Activated CD8-positive, alpha-beta memory T cell treated with anti-CD3 and anti-CD28 coated beads for 24 hours (primary cell): ENCODE data around the gene WDR38.

Source experiments
- DNase-seq: peaks from one replicate; pipeline ENCODE4 v3.0.0-alpha.2; 2020

The WDR38 gene

DNA sequence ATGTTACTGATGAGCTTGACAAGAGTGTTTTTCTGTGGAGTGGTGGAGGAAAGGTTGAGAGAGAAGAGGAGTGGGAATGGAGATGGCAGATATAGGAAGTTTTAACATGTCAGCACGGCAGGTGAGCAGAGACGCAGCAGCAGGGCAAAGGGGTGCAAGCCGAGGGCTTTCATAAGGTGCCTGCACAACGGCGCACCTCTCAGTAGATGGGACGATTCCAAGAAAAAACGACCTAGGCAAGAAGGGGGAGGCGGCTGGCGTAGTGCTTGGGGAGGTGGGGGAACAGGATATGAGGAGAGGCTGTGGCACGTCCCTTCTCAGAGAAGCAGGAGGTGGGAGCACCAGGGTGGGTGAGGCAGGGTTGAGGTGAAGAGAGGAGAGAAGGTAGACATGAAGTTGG lies 33.2 kb downstream of the WDR38 start:
- DNase-seq, result no peak

DNA sequence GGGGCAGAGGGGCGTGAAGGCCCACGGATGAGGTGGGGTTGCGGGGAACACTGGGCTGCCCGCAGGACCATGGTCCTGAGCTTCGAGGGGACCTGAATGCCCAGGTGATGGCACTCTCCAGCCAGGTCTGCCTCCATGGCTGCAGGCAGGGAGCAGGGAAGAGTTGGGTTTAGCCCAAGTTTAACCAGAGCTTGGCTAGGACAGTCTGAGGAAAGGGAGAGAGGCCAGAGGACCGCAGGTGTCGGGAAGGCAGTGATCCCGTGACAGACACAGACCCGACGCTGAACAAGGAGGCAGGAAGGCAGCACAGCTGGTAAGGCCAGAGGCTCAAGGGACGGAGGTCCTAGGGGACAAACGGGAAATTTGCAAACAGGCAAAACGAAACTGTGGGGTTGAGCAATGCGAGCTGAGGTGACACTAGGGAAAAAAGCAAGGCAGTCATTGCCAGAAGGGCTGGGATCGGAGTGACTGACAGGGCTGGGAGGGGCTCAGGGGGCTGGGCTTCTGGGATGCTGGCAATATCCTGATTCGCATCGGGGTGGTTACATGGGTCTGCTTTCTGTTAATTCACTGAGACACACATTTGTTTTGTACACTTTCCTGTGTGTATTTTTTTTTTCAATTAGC lies 33.7 kb downstream of the WDR38 start:
- DNase-seq, result no peak

DNA sequence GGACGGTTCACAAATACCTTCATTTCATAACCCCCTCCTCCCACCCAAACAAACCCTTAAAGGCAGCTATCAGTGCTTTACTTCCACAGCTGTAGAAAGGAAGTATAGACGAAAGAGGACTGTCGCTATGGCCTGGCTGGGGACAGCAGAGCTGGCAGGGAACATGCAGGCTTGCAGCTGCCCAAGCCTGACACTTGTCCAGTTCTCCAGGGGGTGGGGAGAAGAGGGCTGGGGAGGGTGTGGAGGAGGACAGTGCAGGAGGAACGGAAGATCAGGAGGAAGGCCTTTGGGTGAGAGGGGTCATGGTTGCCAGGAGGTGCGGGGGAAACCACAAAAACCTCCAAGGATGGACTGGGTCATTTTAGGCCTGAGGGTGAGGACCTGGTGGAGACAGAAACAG lies 34.6 kb downstream of the WDR38 start:
- no peak for DNase-seq

- no peak for DNase-seq
Observed at GRCh38 chr9:124889006-124889405, 35.7 kb downstream of the WDR38 start.

- DNase-seq, result no peak
Observed at GRCh38 chr9:124890179-124890578, 36.9 kb downstream of the WDR38 start.

- no peak for DNase-seq
Observed at GRCh38 chr9:124894035-124894740, 40.9 kb downstream of the WDR38 start.

DNA sequence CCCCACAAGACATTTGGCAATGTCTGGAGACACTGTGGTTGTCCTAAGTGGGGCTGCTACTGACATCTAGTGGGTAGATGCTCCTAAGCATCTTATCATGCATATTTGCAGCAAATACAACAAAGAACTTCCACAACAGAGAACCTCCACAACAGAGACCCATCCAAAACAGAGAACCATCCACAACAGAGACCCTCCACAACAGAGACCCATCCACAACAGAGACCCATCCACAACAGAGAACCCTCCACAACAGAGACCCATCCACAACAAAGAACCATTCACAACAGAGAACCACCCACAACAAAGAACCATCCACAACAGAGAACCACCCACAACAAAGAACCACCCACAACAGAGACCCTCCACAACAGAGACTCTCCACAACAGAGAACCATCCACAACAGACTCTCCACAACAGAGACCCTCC lies 41.5 kb downstream of the WDR38 start:
- no peak for DNase-seq

GRCh38 chr9:124897570-124898460 lies 44.6 kb downstream of the WDR38 start:
- DNase-seq, result no peak

GRCh38 chr9:124899845-124900244 lies 46.6 kb downstream of the WDR38 start:
- DNase-seq, result no peak

GRCh38 chr9:124906966-124907365 lies 53.7 kb downstream of the WDR38 start:
- DNase-seq, result no peak
